Measurements from ENCODE around the gene NPC2.
"Not testable (repeated sequence)": the region's sequence is repeated elsewhere in the genome, so short reads cannot be mapped to it uniquely, and the experiment has no call there.

NPC2 gene

DNA sequence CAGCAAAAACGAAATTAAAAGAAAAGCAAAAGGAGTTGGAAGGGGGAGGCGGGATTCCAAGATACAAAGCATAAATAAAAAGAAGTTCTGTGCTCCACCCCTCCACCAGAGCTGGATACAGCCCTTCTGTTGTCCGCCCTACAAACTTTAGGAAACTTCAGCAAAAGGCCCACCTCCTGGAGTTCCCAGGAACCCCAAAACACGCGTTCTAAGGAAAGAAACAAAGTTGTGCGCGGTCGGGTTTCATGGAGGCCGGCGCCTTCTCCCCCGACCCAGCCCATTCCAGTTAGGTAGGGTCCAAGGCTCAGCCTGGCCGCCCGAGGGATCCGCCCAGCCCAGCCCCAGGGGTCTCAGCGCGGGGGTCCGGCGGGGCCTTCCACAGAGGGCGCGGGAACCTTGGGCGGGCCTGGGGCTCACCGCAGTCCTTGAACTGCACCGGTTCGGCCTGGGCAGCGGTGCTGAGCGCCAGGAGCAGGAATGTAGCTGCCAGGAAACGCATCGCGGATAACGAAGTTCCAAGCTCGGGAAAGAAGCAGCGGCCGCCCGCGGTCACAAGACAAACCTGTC lies at the start of gene NPC2:
NPC2 (minus strand) TSS at position 530 of the 567 bp plus-strand sequence; CDS start at position 499, 31 bp downstream.
- DNase-seq (ENCODE audit: low read depth): no peak

GRCh38 chr14:74542056-74542685 lies 49.1 kb upstream of the NPC2 start:
- DNase-seq (ENCODE audit: low read depth): no peak

DNA sequence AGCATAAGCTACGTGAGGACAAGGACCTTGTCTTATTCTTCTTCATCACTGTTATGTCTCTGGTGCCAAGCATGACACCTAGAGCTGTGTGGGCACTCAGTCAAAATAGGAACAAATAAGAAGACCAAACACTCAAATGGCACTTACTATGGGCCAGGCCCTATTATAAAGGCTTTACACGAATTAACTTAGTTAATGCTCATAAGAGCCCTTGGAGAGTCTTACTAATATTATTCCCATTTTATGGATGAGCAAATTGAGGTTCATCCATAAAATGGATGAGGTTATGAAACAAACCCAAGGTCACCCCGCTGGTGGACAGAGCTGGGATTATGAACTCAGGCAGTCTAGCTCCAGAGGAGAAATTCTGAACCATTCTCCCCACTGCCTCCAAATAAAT lies 48.1 kb upstream of the NPC2 start:
- no peak for DNase-seq (ENCODE audit: low read depth)

GRCh38 chr14:74539503-74539902 lies 46.4 kb upstream of the NPC2 start:
- no peak for DNase-seq (ENCODE audit: low read depth)

DNA sequence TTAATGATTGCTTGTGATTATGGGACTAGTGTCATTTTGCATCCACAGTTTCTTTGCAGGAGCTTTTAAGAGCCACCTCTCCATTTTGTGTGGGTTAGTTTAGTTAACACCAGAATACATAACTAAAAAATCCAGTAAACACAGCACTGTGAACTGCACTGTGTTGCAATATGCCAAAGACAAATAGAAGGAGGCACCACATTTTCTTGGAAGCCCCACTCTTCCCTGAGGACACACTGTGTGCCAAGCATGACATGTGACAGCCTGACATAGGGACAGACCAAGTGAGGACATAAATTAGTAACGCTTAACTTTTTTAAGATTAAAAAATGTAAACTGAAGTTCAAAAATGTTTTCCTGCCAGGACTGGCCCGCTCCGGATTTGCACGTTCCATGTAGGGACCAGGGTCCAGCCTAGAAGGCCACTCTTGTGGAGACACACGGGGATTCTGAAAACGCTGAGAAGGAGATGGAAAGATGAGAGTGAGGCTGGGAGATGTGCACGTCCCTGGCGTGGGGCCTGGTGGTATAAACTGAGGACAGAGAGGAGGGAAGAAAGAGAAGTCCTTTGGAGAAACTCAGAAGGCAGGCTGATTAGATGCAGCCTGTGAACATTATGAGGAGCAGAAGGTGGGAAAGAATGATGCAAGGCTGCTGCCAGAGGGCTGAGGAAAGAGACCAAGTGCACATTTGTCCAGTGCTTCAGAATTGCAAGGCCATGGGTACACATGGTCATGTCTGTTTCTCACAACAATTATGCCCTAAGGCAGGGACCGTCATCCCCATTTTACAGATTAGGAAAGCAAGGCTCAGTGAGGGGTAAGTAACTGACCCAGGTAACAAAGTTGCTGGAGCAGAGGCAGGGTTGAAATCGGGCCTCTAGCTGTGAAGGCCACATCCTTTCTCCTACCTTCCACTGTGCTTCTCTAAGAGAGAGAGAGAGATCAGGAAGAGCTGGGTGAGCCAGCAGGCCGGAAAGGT lies 45.6 kb upstream of the NPC2 start:
- DNase-seq (ENCODE audit: low read depth): no peak

DNA sequence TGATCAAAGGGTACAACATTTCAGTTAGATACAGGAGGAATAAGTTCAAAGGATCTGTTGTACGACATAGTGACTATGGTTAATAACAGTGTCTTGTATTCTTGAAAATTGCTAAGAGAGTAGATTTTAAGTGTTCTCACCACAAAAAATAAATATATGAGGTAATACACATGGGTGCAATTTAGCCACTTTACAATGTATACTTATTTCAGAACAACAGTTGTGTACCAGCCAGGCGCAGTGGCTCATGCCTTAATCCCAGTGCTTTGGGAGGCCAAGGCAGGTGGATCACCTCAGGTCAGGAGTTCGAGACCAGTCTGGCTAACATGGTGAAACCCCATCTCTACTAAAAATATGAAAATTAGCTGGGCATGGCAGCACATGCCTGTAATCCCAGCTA lies 43.2 kb upstream of the NPC2 start:
- not testable (repeated sequence) for DNase-seq (ENCODE audit: low read depth)

DNA sequence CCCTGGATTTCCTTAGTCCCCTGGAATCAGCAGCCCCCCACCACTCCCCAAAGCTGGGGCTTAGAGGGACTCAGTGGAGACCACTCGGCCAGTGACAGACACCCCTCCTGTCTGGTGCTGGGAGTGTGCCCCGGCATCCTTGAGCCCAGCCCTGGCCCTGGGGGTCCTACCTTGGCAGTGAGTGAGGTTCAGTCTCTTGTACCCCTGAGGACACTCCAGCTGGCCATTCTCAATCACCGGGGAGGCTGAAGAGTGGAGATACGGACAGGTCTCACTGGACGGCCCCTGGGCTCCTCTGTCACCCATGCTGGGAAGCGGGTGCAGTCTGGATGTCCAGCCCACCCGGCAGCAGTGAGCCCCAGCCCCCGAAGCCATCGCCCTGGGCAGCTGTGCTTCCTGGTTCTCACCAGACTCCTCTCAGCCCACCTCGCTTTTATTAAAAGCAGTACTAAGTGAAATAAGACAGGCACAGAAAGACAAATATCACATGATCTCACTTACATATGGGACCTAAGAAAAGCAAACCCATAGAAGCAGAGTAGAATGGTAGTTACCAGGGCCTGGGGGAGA lies 42.7 kb upstream of the NPC2 start:
- no peak for DNase-seq (ENCODE audit: low read depth)

DNA sequence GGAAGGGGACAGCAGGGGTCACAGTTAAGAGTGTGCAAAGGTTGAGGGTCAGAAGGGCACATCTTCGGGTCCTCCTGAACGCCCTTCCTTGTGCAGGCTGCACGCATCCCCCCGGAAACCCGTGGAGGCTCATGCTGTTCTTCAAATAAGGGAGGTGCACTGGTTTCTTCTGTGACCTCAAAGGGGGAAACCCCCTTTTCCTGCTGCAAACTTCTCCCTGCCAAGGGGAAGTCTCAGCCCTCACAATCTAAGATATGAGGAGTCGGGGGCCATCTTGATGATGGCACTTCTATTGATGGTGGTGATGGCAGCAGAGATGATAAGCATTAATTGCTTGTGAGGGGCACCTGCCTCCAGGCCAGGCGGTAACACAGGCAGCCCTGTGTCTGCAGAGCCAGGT lies 40.5 kb upstream of the NPC2 start:
- DNase-seq (ENCODE audit: low read depth): no peak

GRCh38 chr14:74532246-74532645 lies 39.1 kb upstream of the NPC2 start:
- no peak for DNase-seq (ENCODE audit: low read depth)

- DNase-seq (ENCODE audit: low read depth): peak; percentile 25
Measured at GRCh38 chr14:74531467-74531866, 38.4 kb upstream of the NPC2 start.

DNA sequence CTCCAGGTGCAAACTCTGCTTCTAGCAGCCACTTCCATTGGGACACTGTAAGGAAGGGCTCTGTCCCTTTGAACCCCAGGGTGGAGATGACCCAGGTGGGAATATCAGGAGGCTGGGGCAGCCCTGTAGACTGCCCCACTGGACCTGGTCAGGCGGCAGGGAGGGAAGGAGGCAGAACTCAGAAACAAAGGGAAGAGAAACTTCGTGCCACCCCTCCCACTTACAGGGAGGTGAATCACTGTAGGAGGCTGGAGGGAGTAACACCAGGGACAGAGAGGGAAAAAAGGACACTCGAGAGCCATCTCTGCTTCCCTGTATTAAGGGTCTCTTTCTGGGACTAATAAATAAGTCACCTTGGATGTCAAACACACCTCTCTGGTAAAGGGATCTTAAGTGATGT lies 37.9 kb upstream of the NPC2 start:
- no peak for DNase-seq (ENCODE audit: low read depth)

- no peak for DNase-seq (ENCODE audit: low read depth)
Measured at GRCh38 chr14:74528886-74529285, 35.8 kb upstream of the NPC2 start.

- DNase-seq (ENCODE audit: low read depth): no peak
Measured at GRCh38 chr14:74528406-74528805, 35.3 kb upstream of the NPC2 start.

DNA sequence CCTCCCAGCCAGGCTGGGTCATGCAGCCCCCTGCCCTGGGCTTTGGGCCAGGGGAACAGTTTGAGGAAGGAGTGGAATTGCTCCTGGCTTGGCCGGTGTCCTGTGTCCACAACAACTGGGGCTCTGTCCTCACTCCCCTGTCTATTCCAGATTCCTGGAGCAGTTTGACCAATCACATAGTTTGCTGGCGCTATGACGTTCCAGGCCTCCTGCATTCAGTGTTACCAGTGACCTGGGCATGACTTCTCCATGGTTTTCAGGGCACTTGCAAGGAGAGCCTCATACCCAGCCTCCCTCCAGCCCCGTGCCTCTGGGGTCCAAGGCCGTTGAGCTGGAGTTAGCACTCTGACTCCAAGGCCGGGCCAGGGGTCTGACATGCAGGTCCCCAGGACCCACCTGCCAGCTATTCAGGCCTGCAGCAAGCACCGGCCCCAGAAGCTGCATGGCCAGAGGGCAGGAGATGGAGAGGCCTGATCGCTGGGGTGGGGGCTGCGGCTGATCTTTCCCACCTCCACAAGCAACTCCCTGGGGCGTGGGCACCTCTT lies 34.7 kb upstream of the NPC2 start:
- no peak for DNase-seq (ENCODE audit: low read depth)

- no peak for DNase-seq (ENCODE audit: low read depth)
Measured at GRCh38 chr14:74526854-74527585, 33.9 kb upstream of the NPC2 start.

- no peak for DNase-seq (ENCODE audit: low read depth)
Measured at GRCh38 chr14:74525361-74525851, 32.3 kb upstream of the NPC2 start.

GRCh38 chr14:74524812-74525135 lies 31.7 kb upstream of the NPC2 start:
- DNase-seq (ENCODE audit: low read depth): no peak

DNA sequence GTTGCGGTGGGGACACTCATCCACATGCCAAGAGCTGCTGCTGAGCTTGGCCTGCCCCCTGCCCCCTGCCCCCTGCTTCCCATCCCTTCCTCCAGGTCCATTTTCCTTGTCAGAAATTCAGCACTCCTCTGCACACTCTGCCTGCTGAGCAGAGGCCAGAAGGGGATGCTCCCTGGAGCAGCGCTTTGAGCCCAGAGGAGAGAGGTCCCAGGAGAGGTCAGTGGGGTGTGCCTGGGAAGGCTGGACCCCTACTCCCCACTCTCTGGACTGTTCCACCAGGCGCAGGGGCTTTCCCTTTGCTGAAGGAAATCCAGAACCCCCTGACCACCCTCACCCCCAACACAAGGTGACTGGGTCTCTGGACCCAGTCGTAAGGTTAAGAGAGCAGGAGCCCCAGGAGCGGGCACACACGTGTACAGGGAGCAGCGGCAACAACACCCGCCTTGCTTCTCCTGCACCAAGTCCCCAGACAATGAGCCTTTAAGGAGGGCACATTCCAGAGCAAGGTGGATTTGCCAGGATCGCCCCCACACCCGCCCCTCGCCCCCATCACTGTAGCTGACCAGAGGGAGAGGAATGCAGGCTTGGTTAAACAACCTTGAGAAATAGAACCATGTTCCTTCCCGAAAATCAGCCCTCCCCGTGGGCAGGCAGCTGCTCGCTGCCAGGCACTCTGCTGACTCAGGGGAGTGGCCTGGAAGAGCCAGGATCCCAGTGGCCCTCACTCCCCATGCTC lies 31.1 kb upstream of the NPC2 start:
- peak; percentile 60 for DNase-seq (ENCODE audit: low read depth)

- DNase-seq (ENCODE audit: low read depth): no peak
Measured at GRCh38 chr14:74522740-74523139, 29.6 kb upstream of the NPC2 start.

- DNase-seq (ENCODE audit: low read depth): no peak
Measured at GRCh38 chr14:74521756-74522155, 28.7 kb upstream of the NPC2 start.

Data from amniotic epithelial cell (primary cell).